Measurements from ENCODE around the gene PPTC7.
"Not testable (repeated sequence)": the region's sequence is repeated elsewhere in the genome, so short reads cannot be mapped to it uniquely, and the experiment has no call there.

Gene PPTC7

DNA sequence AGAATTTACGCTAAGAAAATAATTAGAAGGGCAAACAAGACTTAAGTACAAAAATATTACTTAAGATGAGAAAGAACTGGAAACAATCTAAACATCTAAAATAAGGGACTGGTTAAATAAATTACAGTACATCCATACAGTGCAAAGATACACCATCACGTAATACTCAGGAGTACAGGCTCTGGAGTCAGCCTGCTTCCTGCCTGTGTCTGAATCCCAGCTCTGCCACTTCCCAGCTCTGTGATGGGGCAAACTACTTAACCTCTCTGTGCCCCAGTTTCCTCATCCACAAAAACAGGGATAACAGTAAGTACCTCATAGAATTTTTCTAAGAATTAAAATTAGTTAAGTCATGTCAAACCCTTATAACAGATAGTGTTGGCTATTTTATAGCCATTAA, 36.0 kb downstream of the PPTC7 start:
- no peak overlapping the region for H3K4me3 ChIP-seq (ENCODE audit: low read depth, low read length)
- no peak for DNase-seq
- no peaks in the 10 kb centered on the region for H3K27me3 ChIP-seq
- H3K9me3 ChIP-seq = no peaks in the 10 kb centered on the region
- H3K4me1 ChIP-seq = no peaks in the 10 kb centered on the region
- peaks cover 31% of the 10 kb centered on the region for H3K36me3 ChIP-seq
- TF ChIP-seq, protein P1, sequence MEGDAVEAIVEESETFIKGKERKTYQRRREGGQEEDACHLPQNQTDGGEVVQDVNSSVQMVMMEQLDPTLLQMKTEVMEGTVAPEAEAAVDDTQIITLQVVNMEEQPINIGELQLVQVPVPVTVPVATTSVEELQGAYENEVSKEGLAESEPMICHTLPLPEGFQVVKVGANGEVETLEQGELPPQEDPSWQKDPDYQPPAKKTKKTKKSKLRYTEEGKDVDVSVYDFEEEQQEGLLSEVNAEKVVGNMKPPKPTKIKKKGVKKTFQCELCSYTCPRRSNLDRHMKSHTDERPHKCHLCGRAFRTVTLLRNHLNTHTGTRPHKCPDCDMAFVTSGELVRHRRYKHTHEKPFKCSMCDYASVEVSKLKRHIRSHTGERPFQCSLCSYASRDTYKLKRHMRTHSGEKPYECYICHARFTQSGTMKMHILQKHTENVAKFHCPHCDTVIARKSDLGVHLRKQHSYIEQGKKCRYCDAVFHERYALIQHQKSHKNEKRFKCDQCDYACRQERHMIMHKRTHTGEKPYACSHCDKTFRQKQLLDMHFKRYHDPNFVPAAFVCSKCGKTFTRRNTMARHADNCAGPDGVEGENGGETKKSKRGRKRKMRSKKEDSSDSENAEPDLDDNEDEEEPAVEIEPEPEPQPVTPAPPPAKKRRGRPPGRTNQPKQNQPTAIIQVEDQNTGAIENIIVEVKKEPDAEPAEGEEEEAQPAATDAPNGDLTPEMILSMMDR (IDR thresholded peaks at IDR 0.05; ENCODE audit: low read depth, low read length) = no peak

DNA sequence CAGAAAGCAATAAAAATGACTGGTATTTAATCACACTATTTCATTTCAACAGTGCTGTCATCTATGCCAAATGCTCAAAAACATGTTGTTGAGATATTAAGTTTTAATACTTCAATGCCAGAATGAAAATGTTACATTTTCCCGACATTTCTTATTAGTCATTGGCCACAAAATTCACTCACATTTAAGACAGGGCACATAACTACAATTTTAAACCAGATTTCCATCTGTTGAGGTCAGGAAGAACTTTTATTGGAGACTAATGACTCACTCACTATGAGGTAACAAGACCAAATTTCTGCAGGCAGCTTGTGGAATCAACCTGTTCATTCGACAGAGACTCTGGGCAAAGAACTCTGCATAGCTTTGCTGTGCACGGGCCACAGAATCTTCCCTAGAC, 36.8 kb downstream of the PPTC7 start:
- H3K36me3 ChIP-seq = peaks cover 24% of the 10 kb centered on the region
- H3K4me1 ChIP-seq = no peaks in the 10 kb centered on the region
- no peak overlapping the region for H3K4me3 ChIP-seq (ENCODE audit: low read depth, low read length)
- DNase-seq = no peak
- no peaks in the 10 kb centered on the region for H3K27me3 ChIP-seq
- TF ChIP-seq, protein P1 (IDR thresholded peaks at IDR 0.05; ENCODE audit: low read depth, low read length) = no peak
- H3K9me3 ChIP-seq = no peaks in the 10 kb centered on the region

DNA sequence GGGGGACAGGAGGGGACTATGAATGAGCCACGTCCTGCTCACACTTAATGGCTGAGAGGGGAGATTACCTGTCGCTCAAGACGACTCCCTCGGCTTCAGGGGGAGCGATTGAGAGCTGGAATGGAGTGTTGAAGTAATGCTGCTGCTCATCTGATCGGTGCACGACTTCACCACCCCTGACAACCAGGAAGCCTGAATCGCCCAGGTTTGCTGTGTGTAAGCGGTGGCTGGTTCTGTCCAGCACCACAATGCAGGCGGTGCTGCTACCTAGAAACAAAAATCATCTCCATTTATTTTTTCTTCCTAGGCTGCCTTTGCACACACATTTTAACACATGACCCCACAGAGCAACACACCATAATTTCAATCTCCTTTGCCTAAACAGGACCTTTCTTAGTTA, 37.3 kb downstream of the PPTC7 start:
- TF ChIP-seq, protein P1 (IDR thresholded peaks at IDR 0.05; ENCODE audit: low read depth, low read length) = no peak
- no peaks in the 10 kb centered on the region for H3K27me3 ChIP-seq
- H3K9me3 ChIP-seq = no peaks in the 10 kb centered on the region
- DNase-seq = no peak
- no peak overlapping the region for H3K4me3 ChIP-seq (ENCODE audit: low read depth, low read length)
- no peaks in the 10 kb centered on the region for H3K4me1 ChIP-seq
- H3K36me3 ChIP-seq = peaks cover 20% of the 10 kb centered on the region

DNA sequence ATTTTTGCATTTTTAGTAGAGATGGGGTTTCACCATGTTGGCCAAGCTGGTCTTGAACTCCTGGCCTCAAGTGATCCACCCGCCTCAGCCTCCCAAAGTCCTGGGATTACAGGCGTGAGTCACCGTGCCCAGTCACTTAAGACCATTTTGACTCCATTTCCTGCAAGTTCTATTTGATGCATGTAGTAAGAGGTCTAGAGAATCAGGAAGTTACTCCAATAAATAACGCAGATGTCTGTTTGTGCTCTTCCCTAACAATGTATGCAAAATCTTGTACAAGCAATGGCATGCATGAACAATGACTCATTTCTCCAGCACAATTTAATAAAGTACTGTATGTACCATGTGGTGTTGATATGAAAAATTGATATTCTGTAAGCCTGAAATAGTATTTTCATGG, 37.9 kb downstream of the PPTC7 start:
- not testable (repeated sequence) for H3K9me3 ChIP-seq; DNase-seq; H3K27me3 ChIP-seq; H3K4me1 ChIP-seq; H3K4me3 ChIP-seq (ENCODE audit: low read depth, low read length)
- H3K36me3 ChIP-seq = peaks cover 14% of the 10 kb centered on the region

GRCh38 chr12:110543965-110544364, 39.2 kb downstream of the PPTC7 start:
- no peaks in the 10 kb centered on the region for H3K27me3 ChIP-seq
- no peaks in the 10 kb centered on the region for H3K4me1 ChIP-seq
- DNase-seq = no peak
- TF ChIP-seq, protein P1 (IDR thresholded peaks at IDR 0.05; ENCODE audit: low read depth, low read length) = no peak
- H3K9me3 ChIP-seq = no peaks in the 10 kb centered on the region
- peaks cover 18% of the 10 kb centered on the region for H3K36me3 ChIP-seq
- H3K4me3 ChIP-seq (ENCODE audit: low read depth, low read length) = no peak overlapping the region

DNA sequence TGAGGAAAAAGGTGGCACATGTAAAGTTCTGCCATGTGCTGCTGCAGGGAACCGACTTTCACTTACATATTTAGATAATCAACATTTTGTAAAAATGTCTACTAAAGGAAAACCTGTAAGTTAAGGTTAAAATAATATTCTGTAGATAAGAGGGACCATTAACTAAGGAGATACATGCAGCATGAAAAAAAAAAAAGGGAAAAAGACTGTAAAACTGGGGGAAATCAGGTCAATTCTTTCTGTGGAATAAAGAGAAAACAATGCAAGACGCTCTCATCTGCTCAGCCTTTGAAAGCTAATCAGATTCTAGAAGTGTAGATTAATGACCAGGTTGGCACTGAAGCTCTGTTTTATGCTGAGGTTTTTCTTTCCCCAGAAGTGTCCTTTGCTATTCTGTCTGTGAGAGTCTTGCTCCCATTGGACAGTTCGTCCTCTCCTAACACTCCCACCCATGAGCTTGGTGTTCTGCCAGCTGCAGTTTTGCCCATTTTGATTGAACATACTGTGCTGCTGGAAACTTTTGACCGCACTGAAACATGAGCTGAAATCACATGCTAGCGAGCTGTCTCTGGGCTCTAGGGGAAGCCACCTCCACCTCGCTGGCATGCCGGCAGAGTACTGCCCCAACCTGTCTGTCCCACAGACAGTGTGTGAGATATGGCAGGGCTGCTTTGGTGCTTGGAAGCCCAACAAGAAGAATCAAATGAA, 39.7 kb downstream of the PPTC7 start:
- TF ChIP-seq, protein P1 (IDR thresholded peaks at IDR 0.05; ENCODE audit: low read depth, low read length) = no peak
- H3K9me3 ChIP-seq = no peaks in the 10 kb centered on the region
- no peak for DNase-seq
- H3K4me3 ChIP-seq (ENCODE audit: low read depth, low read length) = no peak overlapping the region
- H3K4me1 ChIP-seq = no peaks in the 10 kb centered on the region
- no peaks in the 10 kb centered on the region for H3K27me3 ChIP-seq
- peaks cover 19% of the 10 kb centered on the region for H3K36me3 ChIP-seq

Data from BE2C (cell line).